SU-DHL-6 (cell line): ENCODE results near the gene SHROOM1.

Source experiments
- EZH2phosphoT487 ChIP-seq: fragments of 200-600 bp; sonication (generic), shearing (Covaris generic); conservative IDR thresholded peaks from 2 replicates; pipeline ENCODE4 v1.6.1; 2018; ENCODE audit warnings: mild to moderate bottlenecking, antibody characterized with exemption, low read length, moderate library complexity, mixed read lengths
- TF ChIP-seq, protein P1 (sequence below): fragments of 200-600 bp; sonication (generic); IDR thresholded peaks from one replicate; pipeline ENCODE4 v1.5.1; 2017; ENCODE audit warnings: antibody characterized with exemption, mild to moderate bottlenecking, low read length, moderate library complexity; ENCODE audit not compliant: insufficient read depth, poor library complexity, severe bottlenecking

DNA sequence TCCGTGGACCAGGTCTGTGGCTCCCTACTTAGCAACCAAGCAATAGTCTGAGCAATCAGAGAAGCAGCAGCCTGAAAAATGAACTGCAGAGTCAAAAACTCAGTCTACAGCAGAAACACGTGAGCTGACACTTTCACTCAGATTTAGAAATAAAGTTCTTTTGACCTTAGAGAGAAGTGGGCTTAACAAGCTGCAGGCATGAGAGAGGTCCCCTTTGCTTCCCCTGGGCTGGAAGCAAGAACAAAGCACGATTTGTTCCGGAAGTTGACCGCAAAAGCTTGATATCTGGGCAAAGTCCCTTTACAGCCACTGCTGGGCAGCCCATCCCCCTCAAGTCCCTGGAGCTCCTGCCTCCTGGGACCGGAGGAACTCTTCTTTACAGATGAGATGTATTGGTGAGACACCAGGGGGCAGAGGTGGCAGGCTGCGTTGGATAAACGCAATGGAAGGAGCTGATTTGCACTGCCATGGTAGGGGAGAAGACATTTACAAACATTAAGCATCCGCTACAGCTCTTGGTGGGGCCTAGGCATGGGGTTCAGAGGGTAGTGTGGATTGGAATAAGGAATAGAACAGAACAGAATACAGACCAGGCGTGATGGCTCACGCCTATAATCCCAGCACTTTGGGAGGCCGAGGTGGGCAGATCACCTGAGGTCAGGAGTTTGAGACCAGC, 23.1 kb downstream of the SHROOM1 start:
- TF ChIP-seq, protein P1, sequence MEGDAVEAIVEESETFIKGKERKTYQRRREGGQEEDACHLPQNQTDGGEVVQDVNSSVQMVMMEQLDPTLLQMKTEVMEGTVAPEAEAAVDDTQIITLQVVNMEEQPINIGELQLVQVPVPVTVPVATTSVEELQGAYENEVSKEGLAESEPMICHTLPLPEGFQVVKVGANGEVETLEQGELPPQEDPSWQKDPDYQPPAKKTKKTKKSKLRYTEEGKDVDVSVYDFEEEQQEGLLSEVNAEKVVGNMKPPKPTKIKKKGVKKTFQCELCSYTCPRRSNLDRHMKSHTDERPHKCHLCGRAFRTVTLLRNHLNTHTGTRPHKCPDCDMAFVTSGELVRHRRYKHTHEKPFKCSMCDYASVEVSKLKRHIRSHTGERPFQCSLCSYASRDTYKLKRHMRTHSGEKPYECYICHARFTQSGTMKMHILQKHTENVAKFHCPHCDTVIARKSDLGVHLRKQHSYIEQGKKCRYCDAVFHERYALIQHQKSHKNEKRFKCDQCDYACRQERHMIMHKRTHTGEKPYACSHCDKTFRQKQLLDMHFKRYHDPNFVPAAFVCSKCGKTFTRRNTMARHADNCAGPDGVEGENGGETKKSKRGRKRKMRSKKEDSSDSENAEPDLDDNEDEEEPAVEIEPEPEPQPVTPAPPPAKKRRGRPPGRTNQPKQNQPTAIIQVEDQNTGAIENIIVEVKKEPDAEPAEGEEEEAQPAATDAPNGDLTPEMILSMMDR: no peak
- no peak for TF ChIP-seq EZH2phosphoT487
